ENCODE data around the gene GALP. TPM values are rescaled to one million over a fixed set of nuclear protein-coding genes. Genes with fewer than 3 reads are reported as not detected.

The GALP gene
- total and polyA plus RNA-seq, 2 experiments from 2014 or later: not detected

GRCh38 chr19:56152644-56153043, 23.2 kb upstream of the GALP start:
- H3K79me2 ChIP-seq: peaks cover 49% of the 10 kb centered on the region
- no peak for DNase-seq (ENCODE audit: low spot score)
- H3K4me1 ChIP-seq (ENCODE audit: insufficient read depth): peaks cover 7% of the 10 kb centered on the region
- H3K27me3 ChIP-seq: no peaks in the 10 kb centered on the region
- H3K4me2 ChIP-seq: no peak overlapping the region
- no peak overlapping the region for H3K4me3 ChIP-seq
- no peak for TF ChIP-seq CTCF (IDR thresholded peaks at IDR 0.05; ENCODE audit: poor library complexity)
- no peak for TF ChIP-seq EZH2 (IDR thresholded peaks at IDR 0.05; ENCODE audit: borderline replicate concordance)
- no peak for TF ChIP-seq EZH2phosphoT487 (IDR thresholded peaks at IDR 0.05; ENCODE audit: low read depth, severe bottlenecking, unreplicated experiment)
- H3K9me3 ChIP-seq (ENCODE audit: low read depth): no peaks in the 10 kb centered on the region
- no peaks in the 10 kb centered on the region for H3K9me2 ChIP-seq (replicated peaks; ENCODE audit: insufficient read depth)
- H3K36me3 ChIP-seq (replicated peaks; ENCODE audit: insufficient read depth, low read depth): no peaks in the 10 kb centered on the region
- H2AFZ ChIP-seq: no peak overlapping the region
- 76% methylated on average over 2 of the region's 2 CpGs for WGBS (ENCODE audit: low lambda C conversion rate, missing lambda C conversion rate)
- peak overlapping the region; percentile 36 for H3K27ac ChIP-seq
- H4K20me1 ChIP-seq (ENCODE audit: insufficient read depth, poor library complexity, severe bottlenecking): peaks cover 35% of the 10 kb centered on the region

DNA sequence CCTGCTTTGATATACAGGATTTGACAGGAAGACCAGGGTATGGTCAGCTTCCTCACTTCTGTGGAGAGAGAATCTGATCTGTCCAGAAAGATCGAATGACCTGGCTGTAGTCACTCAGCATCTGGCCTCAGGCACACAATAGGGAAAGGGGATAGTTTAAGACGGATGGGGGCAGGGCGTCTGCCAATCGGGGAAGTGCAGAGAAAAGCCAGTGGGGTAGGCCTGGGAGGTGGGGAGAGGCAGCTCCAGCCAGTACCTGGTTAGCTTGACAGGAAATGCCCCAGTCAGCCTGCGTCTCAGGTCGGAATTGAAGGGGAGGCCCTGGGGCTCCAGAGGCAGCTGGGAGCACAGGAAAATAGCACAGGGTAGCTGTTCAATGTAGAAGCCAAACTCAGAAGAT, 22.3 kb upstream of the GALP start:
- TF ChIP-seq EZH2phosphoT487 (IDR thresholded peaks at IDR 0.05; ENCODE audit: low read depth, severe bottlenecking, unreplicated experiment): no peak
- no peak for TF ChIP-seq CTCF (IDR thresholded peaks at IDR 0.05; ENCODE audit: poor library complexity)
- TF ChIP-seq EZH2 (IDR thresholded peaks at IDR 0.05; ENCODE audit: borderline replicate concordance): no peak
- H3K4me1 ChIP-seq (ENCODE audit: insufficient read depth): peaks cover 7% of the 10 kb centered on the region
- peaks cover 35% of the 10 kb centered on the region for H4K20me1 ChIP-seq (ENCODE audit: insufficient read depth, poor library complexity, severe bottlenecking)
- no peaks in the 10 kb centered on the region for H3K9me3 ChIP-seq (ENCODE audit: low read depth)
- no peak overlapping the region for H3K4me3 ChIP-seq
- no peaks in the 10 kb centered on the region for H3K9me2 ChIP-seq (replicated peaks; ENCODE audit: insufficient read depth)
- peaks cover 42% of the 10 kb centered on the region for H3K79me2 ChIP-seq
- H3K4me2 ChIP-seq: no peak overlapping the region
- H3K36me3 ChIP-seq (replicated peaks; ENCODE audit: insufficient read depth, low read depth): no peaks in the 10 kb centered on the region
- peak overlapping the region; percentile 36 for H3K27ac ChIP-seq
- no peak for DNase-seq (ENCODE audit: low spot score)
- WGBS (ENCODE audit: low lambda C conversion rate, missing lambda C conversion rate): 46% methylated on average over 6 of the region's 6 CpGs
- H2AFZ ChIP-seq: no peak overlapping the region
- no peaks in the 10 kb centered on the region for H3K27me3 ChIP-seq

DNA sequence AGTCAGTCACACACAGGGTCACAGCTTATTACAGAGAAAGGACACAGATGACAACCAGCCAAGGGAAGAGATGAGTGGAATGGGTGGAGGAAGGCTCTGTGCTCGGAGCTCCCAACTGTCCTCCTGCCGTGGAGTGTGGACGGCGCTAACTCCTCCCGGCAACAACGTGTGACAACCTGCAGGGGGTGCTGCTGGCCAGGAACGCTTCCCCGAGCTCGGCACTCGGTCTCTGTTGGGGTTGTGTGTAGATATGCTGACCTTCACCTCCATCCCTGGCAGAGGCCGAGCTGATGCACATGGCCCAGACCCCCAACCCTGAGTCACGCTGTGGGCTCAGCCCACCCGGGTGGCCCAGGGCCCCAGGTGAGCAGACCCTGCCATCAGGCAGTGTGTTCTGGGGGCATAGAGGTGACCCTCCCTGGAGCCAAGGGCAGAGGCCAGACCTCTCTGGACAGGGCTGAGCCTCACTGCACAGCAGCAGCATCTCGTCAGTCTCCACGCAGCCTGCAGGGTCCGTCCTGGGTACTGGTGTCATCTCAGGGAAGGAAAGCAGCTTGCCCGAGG, 20.6 kb upstream of the GALP start:
- H3K4me2 ChIP-seq: no peak overlapping the region
- no peaks in the 10 kb centered on the region for H3K9me2 ChIP-seq (replicated peaks; ENCODE audit: insufficient read depth)
- no peaks in the 10 kb centered on the region for H3K9me3 ChIP-seq (ENCODE audit: low read depth)
- no peaks in the 10 kb centered on the region for H3K27me3 ChIP-seq
- H3K4me1 ChIP-seq (ENCODE audit: insufficient read depth): peaks cover 7% of the 10 kb centered on the region
- TF ChIP-seq CTCF (IDR thresholded peaks at IDR 0.05; ENCODE audit: poor library complexity) (peak; percentile 22), EZH2 (IDR thresholded peaks at IDR 0.05; ENCODE audit: borderline replicate concordance) (no peak)
- peaks cover 27% of the 10 kb centered on the region for H4K20me1 ChIP-seq (ENCODE audit: insufficient read depth, poor library complexity, severe bottlenecking)
- DNase-seq (ENCODE audit: low spot score): no peak
- H3K79me2 ChIP-seq: peaks cover 28% of the 10 kb centered on the region
- no peaks in the 10 kb centered on the region for H3K36me3 ChIP-seq (replicated peaks; ENCODE audit: insufficient read depth, low read depth)
- H3K4me3 ChIP-seq: no peak overlapping the region
- 84% methylated on average over 15 of the region's 17 CpGs for WGBS (ENCODE audit: low lambda C conversion rate, missing lambda C conversion rate)
- H2AFZ ChIP-seq: no peak overlapping the region
- H3K27ac ChIP-seq: no peak overlapping the region

- Histone ChIP-seq H2AFZ (no peak overlapping the region), H3K4me1 (ENCODE audit: insufficient read depth) (peaks cover 7% of the 10 kb centered on the region), H3K36me3 (replicated peaks; ENCODE audit: insufficient read depth, low read depth) (no peaks in the 10 kb centered on the region), H3K9me2 (replicated peaks; ENCODE audit: insufficient read depth) (no peaks in the 10 kb centered on the region), H3K27me3 (no peaks in the 10 kb centered on the region), H3K4me3 (no peak overlapping the region), H3K79me2 (peaks cover 21% of the 10 kb centered on the region), H3K4me2 (no peak overlapping the region), H4K20me1 (ENCODE audit: insufficient read depth, poor library complexity, severe bottlenecking) (peaks cover 22% of the 10 kb centered on the region), H3K9me3 (ENCODE audit: low read depth) (no peaks in the 10 kb centered on the region), H3K27ac (no peak overlapping the region)
- WGBS (ENCODE audit: low lambda C conversion rate, missing lambda C conversion rate): 94% methylated on average over 11 of the region's 11 CpGs
- DNase-seq (ENCODE audit: low spot score): no peak
- TF ChIP-seq EZH2phosphoT487 (IDR thresholded peaks at IDR 0.05; ENCODE audit: low read depth, severe bottlenecking, unreplicated experiment) (no peak), EZH2 (IDR thresholded peaks at IDR 0.05; ENCODE audit: borderline replicate concordance) (no peak), CTCF (IDR thresholded peaks at IDR 0.05; ENCODE audit: poor library complexity) (no peak)
Observed at GRCh38 chr19:56156768-56157167, 19.0 kb upstream of the GALP start.
